HG03460 (cell line): Measurements from ENCODE around the gene YAP1.
A peak's percentile ranks its signal among the peaks of the same experiment; 100 is the strongest.

Source experiments
- ATAC-seq: cut with Tn5 transposase; IDR thresholded peaks from one replicate; pipeline ENCODE4 v1.9.1; 2021; ENCODE audit not compliant: unreplicated experiment

Gene YAP1

GRCh38 chr11:102269927-102270326 is 159.7 kb downstream of the YAP1 start:
- ATAC-seq = no peak

- ATAC-seq = no peak
Measured at GRCh38 chr11:102272047-102272824, 162.0 kb downstream of the YAP1 start.

- no peak for ATAC-seq
Measured at GRCh38 chr11:102274628-102275027, 164.4 kb downstream of the YAP1 start.

- no peak for ATAC-seq
Measured at GRCh38 chr11:102276362-102276761, 166.1 kb downstream of the YAP1 start.

GRCh38 chr11:102276783-102277182 is 166.5 kb downstream of the YAP1 start:
- no peak for ATAC-seq

GRCh38 chr11:102279641-102280170 is 169.5 kb downstream of the YAP1 start:
- peak; percentile 93 for ATAC-seq

GRCh38 chr11:102280245-102280833 is 170.1 kb downstream of the YAP1 start:
- no peak for ATAC-seq
